RWPE2 (cell line): Measurements from ENCODE around the gene SRGAP1.

Source experiments
- ATAC-seq: fragments of 200-7000 bp; cut with Tn5 transposase; 3 replicates; pipeline ENCODE4 v1.9.1; 2021; ENCODE audit warnings: low read depth
- DNase-seq: peaks from one replicate; pipeline ENCODE4 v3.0.0-alpha.2; 2020; ENCODE audit warnings: low spot score
- H3K27ac ChIP-seq: fragments of 450-650 bp; 2 replicates; pipeline ENCODE4 v1.5.1; 2017; ENCODE audit warnings: mild to moderate bottlenecking; ENCODE audit not compliant: poor library complexity, severe bottlenecking
- H3K27me3 ChIP-seq: fragments of 250-450 bp; sonication (Bioruptor Pico); 2 replicates; pipeline ENCODE4 v1.5.1; 2021; ENCODE audit warnings: mild to moderate bottlenecking, moderate library complexity; ENCODE audit not compliant: insufficient read depth, poor library complexity, severe bottlenecking
- H3K36me3 ChIP-seq: fragments of 250-450 bp; sonication (Bioruptor Pico); 2 replicates; pipeline ENCODE4 v1.5.1; 2020; ENCODE audit warnings: low read depth, mild to moderate bottlenecking, moderate library complexity
- H3K4me1 ChIP-seq: fragments of 250-450 bp; sonication (Bioruptor Pico); 2 replicates; pipeline ENCODE4 v1.5.1; 2021; ENCODE audit warnings: mild to moderate bottlenecking, moderate library complexity; ENCODE audit not compliant: insufficient read depth, poor library complexity, severe bottlenecking
- H3K4me3 ChIP-seq: fragments of 250-450 bp; sonication (Bioruptor Pico); 2 replicates; pipeline ENCODE4 v1.5.1; 2021; ENCODE audit warnings: mild to moderate bottlenecking, moderate library complexity; ENCODE audit not compliant: severe bottlenecking
- H3K9me3 ChIP-seq: fragments of 250-450 bp; sonication (Bioruptor Pico); 2 replicates; pipeline ENCODE4 v1.5.1; 2021; ENCODE audit warnings: mild to moderate bottlenecking, moderate library complexity; ENCODE audit not compliant: severe bottlenecking
- CTCF ChIP-seq: fragments of 450-650 bp; IDR thresholded peaks from one replicate; pipeline ENCODE4 v1.5.1; 2017; ENCODE audit warnings: mild to moderate bottlenecking, moderate library complexity; ENCODE audit not compliant: poor library complexity, severe bottlenecking

Gene SRGAP1

GRCh38 chr12:64145226-64145625, 300.7 kb downstream of the SRGAP1 start:
- no peaks in the 10 kb centered on the region for H3K4me1 ChIP-seq
- H3K27me3 ChIP-seq: no peaks in the 10 kb centered on the region
- peaks cover 14% of the 10 kb centered on the region for H3K36me3 ChIP-seq
- H3K27ac ChIP-seq: no peak overlapping the region
- ATAC-seq (no peak), DNase-seq (no peak)
- no peak overlapping the region for H3K4me3 ChIP-seq
- no peak for TF ChIP-seq CTCF
- H3K9me3 ChIP-seq: no peaks in the 10 kb centered on the region

GRCh38 chr12:64147011-64147631, 302.6 kb downstream of the SRGAP1 start:
- DNase-seq (no peak), ATAC-seq (no peak)
- Histone ChIP-seq H3K36me3 (peaks cover 10% of the 10 kb centered on the region), H3K27ac (no peak overlapping the region), H3K4me1 (no peaks in the 10 kb centered on the region), H3K4me3 (no peak overlapping the region), H3K27me3 (no peaks in the 10 kb centered on the region), H3K9me3 (no peaks in the 10 kb centered on the region)
- TF ChIP-seq CTCF: no peak

GRCh38 chr12:64147875-64148274, 303.4 kb downstream of the SRGAP1 start:
- Histone ChIP-seq H3K4me3 (no peak overlapping the region), H3K36me3 (peaks cover 4% of the 10 kb centered on the region), H3K27me3 (no peaks in the 10 kb centered on the region), H3K9me3 (no peaks in the 10 kb centered on the region), H3K4me1 (no peaks in the 10 kb centered on the region), H3K27ac (no peak overlapping the region)
- ATAC-seq (no peak), DNase-seq (no peak)
- no peak for TF ChIP-seq CTCF

GRCh38 chr12:64154677-64155076, 310.2 kb downstream of the SRGAP1 start:
- Histone ChIP-seq H3K36me3 (no peaks in the 10 kb centered on the region), H3K4me3 (no peak overlapping the region), H3K4me1 (peaks cover 2% of the 10 kb centered on the region), H3K9me3 (no peaks in the 10 kb centered on the region), H3K27ac (no peak overlapping the region), H3K27me3 (no peaks in the 10 kb centered on the region)
- ATAC-seq: no peak
- no peak for TF ChIP-seq CTCF
- no peak for DNase-seq

- Histone ChIP-seq H3K36me3 (no peaks in the 10 kb centered on the region), H3K4me3 (no peak overlapping the region), H3K4me1 (peaks cover 21% of the 10 kb centered on the region), H3K9me3 (peaks cover 4% of the 10 kb centered on the region), H3K27ac (no peak overlapping the region), H3K27me3 (no peaks in the 10 kb centered on the region)
- DNase-seq: no peak
- no peak for ATAC-seq
- TF ChIP-seq CTCF: no peak
These were observed 312.6 kb downstream of the SRGAP1 start for GRCh38 chr12:64157110-64157509.
